WTC11 (cell line): ENCODE measurements around the gene SPSB3.

Experiments used
- AFF4 ChIP-seq: sonication (generic); formaldehyde crosslinking; IDR thresholded peaks from 2 replicates; pipeline ENCODE4 v1.8.1; 2023; ENCODE audit warnings: mild to moderate bottlenecking, missing genetic modification reagents, borderline replicate concordance
- ATF3 ChIP-seq: sonication (generic); formaldehyde crosslinking; conservative IDR thresholded peaks from 2 replicates; pipeline ENCODE4 v1.8.1; 2022; ENCODE audit warnings: mild to moderate bottlenecking, missing genetic modification reagents
- CTCF ChIP-seq: fragments of 200-600 bp; IDR thresholded peaks from 2 replicates; pipeline ENCODE4 v1.8.0; 2022; ENCODE audit warnings: antibody characterized with exemption
- HMGXB4 ChIP-seq: sonication (generic); formaldehyde crosslinking; IDR thresholded peaks from 2 replicates; pipeline ENCODE4 v1.8.1; 2023; ENCODE audit warnings: mild to moderate bottlenecking, moderate library complexity, missing genetic modification reagents
- NFE2L1 ChIP-seq: sonication (generic); formaldehyde crosslinking; IDR thresholded peaks from 2 replicates; pipeline ENCODE4 v1.8.1; 2023; ENCODE audit warnings: missing genetic modification reagents
- STAT6 ChIP-seq: sonication (generic); formaldehyde crosslinking; conservative IDR thresholded peaks from 2 replicates; pipeline ENCODE4 v1.8.1; 2023; ENCODE audit warnings: mild to moderate bottlenecking, low read depth, missing genetic modification reagents, moderate library complexity
- TF ChIP-seq, protein P1 (sequence below): sonication (generic); formaldehyde crosslinking; IDR thresholded peaks from 2 replicates; pipeline ENCODE4 v1.8.1; 2022; ENCODE audit warnings: low read depth, missing genetic modification reagents, borderline replicate concordance

DNA sequence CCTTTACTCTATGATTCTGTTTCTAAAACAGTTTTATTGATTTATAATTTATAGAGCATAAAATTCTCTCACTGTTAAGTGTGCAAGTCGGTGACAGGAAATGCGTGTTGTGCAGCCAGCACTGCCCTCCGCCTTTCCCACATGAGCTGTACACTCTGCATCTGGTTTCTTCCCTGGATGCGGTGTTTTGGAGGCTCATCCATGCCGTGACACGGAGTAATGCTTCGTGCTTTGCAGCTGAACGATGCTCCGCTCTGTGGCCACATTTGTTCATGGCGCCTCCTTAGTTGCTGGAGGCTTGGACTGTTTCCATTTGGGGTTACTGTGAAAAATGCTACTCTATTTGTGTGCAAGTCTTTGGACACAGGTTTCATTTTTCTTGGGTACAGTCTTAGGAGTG, 18.3 kb upstream of the SPSB3 start:
- TF ChIP-seq HMGXB4 (no peak), AFF4 (no peak), CTCF (no peak), STAT6 (CRISPR knock-in tag) (no peak), ATF3 (CRISPR knock-in tag) (no peak), NFE2L1 (CRISPR knock-in tag) (no peak)
- TF ChIP-seq, protein P1, sequence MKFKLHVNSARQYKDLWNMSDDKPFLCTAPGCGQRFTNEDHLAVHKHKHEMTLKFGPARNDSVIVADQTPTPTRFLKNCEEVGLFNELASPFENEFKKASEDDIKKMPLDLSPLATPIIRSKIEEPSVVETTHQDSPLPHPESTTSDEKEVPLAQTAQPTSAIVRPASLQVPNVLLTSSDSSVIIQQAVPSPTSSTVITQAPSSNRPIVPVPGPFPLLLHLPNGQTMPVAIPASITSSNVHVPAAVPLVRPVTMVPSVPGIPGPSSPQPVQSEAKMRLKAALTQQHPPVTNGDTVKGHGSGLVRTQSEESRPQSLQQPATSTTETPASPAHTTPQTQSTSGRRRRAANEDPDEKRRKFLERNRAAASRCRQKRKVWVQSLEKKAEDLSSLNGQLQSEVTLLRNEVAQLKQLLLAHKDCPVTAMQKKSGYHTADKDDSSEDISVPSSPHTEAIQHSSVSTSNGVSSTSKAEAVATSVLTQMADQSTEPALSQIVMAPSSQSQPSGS (CRISPR knock-in tag) = no peak
